Nephron progenitor cell (in vitro differentiated cells): ENCODE data around the gene ITPRIPL2.

ENCODE experiments used
- DNase-seq: peaks from one replicate; pipeline ENCODE4 v3.0.0; 2021
- H3K27ac Mint-ChIP-seq: 2 replicates; pipeline ENCODE4 v1.8.0; 2021; ENCODE audit warnings: mild to moderate bottlenecking, moderate library complexity, mixed read lengths
- H3K27me3 Mint-ChIP-seq: 2 replicates; pipeline ENCODE4 v1.8.0; 2021; ENCODE audit warnings: mild to moderate bottlenecking, low read depth, mixed read lengths; ENCODE audit not compliant: poor library complexity
- H3K36me3 Mint-ChIP-seq: 2 replicates; pipeline ENCODE4 v1.8.0; 2021; ENCODE audit warnings: low read depth, mixed read lengths
- H3K4me1 Mint-ChIP-seq: 2 replicates; pipeline ENCODE4 v1.8.0; 2021; ENCODE audit warnings: mixed read lengths
- H3K4me3 Mint-ChIP-seq: 2 replicates; pipeline ENCODE4 v1.8.0; 2021; ENCODE audit warnings: mild to moderate bottlenecking, moderate library complexity, mixed read lengths
- H3K9me3 Mint-ChIP-seq: 2 replicates; pipeline ENCODE4 v1.8.0; 2021; ENCODE audit warnings: mild to moderate bottlenecking, moderate library complexity, mixed read lengths
- TF ChIP-seq, protein P1 (sequence below): fragments of 200-600 bp; sonication (generic); IDR thresholded peaks from 2 replicates; pipeline ENCODE4 v1.5.0; 2021; ENCODE audit warnings: antibody characterized with exemption

ITPRIPL2 gene

DNA sequence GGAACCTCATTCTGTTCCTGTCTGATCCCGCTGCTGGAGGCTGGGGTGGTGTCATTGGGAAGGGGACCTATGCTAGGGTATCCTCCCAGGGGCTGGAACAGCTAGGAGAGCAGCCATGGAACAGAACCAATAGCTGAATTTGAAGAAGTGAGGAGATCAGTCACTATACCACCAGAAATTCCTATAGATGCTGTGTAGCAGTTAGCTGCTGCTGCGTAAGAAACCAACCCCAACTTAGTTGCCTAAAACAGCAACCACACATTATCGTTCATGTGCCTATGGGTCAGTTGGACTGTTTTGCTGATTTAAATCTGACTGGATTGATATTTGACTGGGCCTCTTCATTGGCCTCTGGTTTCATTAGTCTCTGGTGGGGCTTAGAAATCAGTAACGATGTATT is 33.9 kb downstream of the ITPRIPL2 start:
- no peak for DNase-seq
- H3K9me3 Mint-ChIP-seq = peaks cover 16% of the 10 kb centered on the region
- peaks cover 26% of the 10 kb centered on the region for H3K27me3 Mint-ChIP-seq
- TF ChIP-seq, protein P1, sequence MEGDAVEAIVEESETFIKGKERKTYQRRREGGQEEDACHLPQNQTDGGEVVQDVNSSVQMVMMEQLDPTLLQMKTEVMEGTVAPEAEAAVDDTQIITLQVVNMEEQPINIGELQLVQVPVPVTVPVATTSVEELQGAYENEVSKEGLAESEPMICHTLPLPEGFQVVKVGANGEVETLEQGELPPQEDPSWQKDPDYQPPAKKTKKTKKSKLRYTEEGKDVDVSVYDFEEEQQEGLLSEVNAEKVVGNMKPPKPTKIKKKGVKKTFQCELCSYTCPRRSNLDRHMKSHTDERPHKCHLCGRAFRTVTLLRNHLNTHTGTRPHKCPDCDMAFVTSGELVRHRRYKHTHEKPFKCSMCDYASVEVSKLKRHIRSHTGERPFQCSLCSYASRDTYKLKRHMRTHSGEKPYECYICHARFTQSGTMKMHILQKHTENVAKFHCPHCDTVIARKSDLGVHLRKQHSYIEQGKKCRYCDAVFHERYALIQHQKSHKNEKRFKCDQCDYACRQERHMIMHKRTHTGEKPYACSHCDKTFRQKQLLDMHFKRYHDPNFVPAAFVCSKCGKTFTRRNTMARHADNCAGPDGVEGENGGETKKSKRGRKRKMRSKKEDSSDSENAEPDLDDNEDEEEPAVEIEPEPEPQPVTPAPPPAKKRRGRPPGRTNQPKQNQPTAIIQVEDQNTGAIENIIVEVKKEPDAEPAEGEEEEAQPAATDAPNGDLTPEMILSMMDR = no peak
- H3K4me1 Mint-ChIP-seq = peaks cover 5% of the 10 kb centered on the region
- H3K4me3 Mint-ChIP-seq = no peak overlapping the region
- H3K27ac Mint-ChIP-seq = no peak overlapping the region
- H3K36me3 Mint-ChIP-seq = no peaks in the 10 kb centered on the region

DNA sequence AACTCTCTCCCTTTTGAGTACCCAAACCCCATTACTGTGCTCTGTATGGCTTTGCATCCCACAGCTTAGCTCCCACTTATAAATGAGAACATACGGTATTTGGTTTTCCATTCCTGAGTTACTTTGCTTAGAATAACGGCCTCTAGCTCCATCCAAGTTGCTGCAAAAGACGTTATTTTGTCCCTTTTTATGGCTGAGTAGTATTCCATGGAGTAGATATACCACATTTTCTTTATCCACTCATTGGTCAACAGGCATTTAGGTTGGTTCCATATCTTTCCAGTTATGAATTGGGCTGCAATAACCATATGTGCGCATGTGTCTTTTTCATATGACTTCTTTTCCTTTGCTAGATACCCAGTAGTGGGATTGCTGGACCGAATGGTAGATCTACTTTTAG is 34.4 kb downstream of the ITPRIPL2 start:
- H3K27me3 Mint-ChIP-seq = peaks cover 29% of the 10 kb centered on the region
- no peak overlapping the region for H3K27ac Mint-ChIP-seq
- no peak for DNase-seq
- peaks cover 5% of the 10 kb centered on the region for H3K4me1 Mint-ChIP-seq
- peaks cover 16% of the 10 kb centered on the region for H3K9me3 Mint-ChIP-seq
- H3K4me3 Mint-ChIP-seq = no peak overlapping the region
- TF ChIP-seq, protein P1 = no peak
- no peaks in the 10 kb centered on the region for H3K36me3 Mint-ChIP-seq

DNA sequence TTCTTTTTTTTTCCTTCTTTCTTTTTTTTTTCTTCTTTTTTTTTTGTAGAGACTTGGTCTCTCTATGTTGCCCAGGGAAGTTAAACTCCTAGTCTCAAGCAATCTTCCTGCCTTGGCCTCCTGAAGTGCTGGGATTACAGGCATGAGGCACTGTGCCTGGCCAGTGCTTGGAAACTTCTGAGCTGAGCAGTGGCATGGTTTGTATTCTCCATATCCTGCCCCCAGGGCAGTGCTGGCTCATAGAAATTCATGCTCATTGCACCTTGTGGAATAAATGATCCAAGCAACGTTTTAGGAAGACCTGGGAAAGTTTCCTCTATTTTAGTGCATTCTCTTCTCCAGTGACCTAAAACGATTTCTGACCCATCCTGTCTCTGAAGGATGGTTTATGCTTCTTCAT is 37.5 kb downstream of the ITPRIPL2 start:
- Mint-ChIP-seq H3K36me3 (no peaks in the 10 kb centered on the region), H3K4me3 (no peak overlapping the region), H3K9me3 (peaks cover 27% of the 10 kb centered on the region), H3K27me3 (peaks cover 37% of the 10 kb centered on the region), H3K27ac (no peak overlapping the region), H3K4me1 (no peaks in the 10 kb centered on the region)
- no peak for DNase-seq
- TF ChIP-seq, protein P1 = no peak

DNA sequence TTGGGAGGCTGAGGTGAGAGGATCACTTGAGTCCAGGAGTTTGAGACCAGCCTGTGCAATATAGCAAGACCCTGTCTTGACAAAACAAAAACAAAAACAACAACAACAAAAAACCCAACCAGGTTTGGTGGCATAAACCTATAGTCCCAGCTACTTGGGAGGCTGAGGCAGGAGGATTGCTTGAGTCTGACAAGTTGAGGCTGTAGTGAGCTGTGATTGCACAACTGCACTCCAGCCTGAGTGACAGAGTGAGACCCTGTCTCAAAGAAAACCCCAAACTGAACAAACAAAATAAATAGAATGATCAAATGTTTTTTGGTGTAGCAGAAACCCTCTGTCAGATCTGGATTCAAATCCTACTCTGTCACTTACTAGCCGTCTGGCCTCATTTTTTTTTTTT is 38.3 kb downstream of the ITPRIPL2 start:
- H3K27me3 Mint-ChIP-seq = peaks cover 36% of the 10 kb centered on the region
- H3K27ac Mint-ChIP-seq = no peak overlapping the region
- no peak for DNase-seq
- H3K36me3 Mint-ChIP-seq = no peaks in the 10 kb centered on the region
- H3K4me1 Mint-ChIP-seq = no peaks in the 10 kb centered on the region
- peaks cover 24% of the 10 kb centered on the region for H3K9me3 Mint-ChIP-seq
- TF ChIP-seq, protein P1 = no peak
- H3K4me3 Mint-ChIP-seq = no peak overlapping the region

DNA sequence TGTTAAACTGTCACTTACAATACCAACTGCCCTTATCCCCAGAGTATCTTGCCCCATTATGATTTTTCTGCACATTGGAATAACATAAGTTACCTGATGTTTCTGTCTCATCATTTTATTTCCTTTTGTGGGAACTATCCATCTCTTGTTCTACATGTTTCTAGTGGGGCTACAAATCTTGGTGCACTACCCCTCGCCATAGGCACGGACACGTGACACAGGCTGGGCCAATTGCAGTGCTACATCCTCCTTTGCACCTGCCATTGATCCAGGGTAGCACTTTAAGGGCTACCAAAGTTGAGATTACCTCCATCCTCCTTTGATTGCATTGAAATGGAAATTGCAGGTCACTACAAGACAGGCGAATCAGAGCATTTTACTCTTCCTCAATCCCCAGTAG is 40.1 kb downstream of the ITPRIPL2 start:
- Mint-ChIP-seq H3K9me3 (peaks cover 12% of the 10 kb centered on the region), H3K4me3 (no peak overlapping the region), H3K36me3 (no peaks in the 10 kb centered on the region), H3K27ac (no peak overlapping the region), H3K4me1 (no peaks in the 10 kb centered on the region), H3K27me3 (peaks cover 47% of the 10 kb centered on the region)
- no peak for DNase-seq
- TF ChIP-seq, protein P1 = no peak

DNA sequence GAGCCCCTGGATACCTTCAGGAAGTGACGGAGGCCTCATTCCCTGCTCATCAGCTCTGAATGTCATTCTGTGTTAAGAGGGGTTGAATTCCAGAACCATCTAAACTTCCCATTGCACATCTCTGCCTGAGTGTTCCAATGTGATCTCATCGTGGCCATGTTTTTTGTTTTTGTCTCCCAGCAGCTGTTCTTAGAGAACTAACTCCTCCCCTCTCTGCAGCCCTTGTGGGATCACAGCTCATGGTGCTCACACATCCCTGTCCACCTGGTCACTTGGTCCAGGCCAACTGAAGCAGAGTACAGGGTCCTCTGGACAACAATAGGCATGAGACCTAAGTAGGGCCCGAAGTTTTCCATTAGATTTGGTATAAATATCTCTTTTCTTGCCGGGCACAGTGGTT is 48.3 kb downstream of the ITPRIPL2 start:
- Mint-ChIP-seq H3K27ac (no peak overlapping the region), H3K36me3 (no peaks in the 10 kb centered on the region)

More for the DNA sequence above, 48.3 kb downstream of the ITPRIPL2 start:
- no peaks in the 10 kb centered on the region for H3K4me1 Mint-ChIP-seq
- H3K27me3 Mint-ChIP-seq = peaks cover 39% of the 10 kb centered on the region
- peaks cover 8% of the 10 kb centered on the region for H3K9me3 Mint-ChIP-seq
- TF ChIP-seq, protein P1 = no peak
- no peak for DNase-seq
- no peak overlapping the region for H3K4me3 Mint-ChIP-seq
